Measurements from ENCODE around the gene B9D2.

The B9D2 gene

GRCh38 chr19:41352609-41353465 lies 11.1 kb downstream of the B9D2 start:
- H2BK5ac ChIP-seq (ENCODE audit: low read depth, low read length, poor library complexity, severe bottlenecking), result peak overlapping the region; percentile 33

GRCh38 chr19:41352279-41352608 lies 11.7 kb downstream of the B9D2 start:
- Histone ChIP-seq H3K4me1 (ENCODE audit: control insufficient read depth, insufficient read depth, low read depth, low read length) (peaks cover 14% of the 10 kb centered on the region), H3K4me2 (ENCODE audit: low read length, poor library complexity, severe bottlenecking) (peak overlapping the region; percentile 98)
- peak; percentile 16 for DNase-seq

More at GRCh38 chr19:41352609-41353465, 11.1 kb downstream of the B9D2 start:
- Histone ChIP-seq H2AK5ac (ENCODE audit: low read length, severe bottlenecking) (no peak overlapping the region), H3K4me1 (ENCODE audit: control insufficient read depth, insufficient read depth, low read depth, low read length) (peaks cover 14% of the 10 kb centered on the region), H2BK15ac (ENCODE audit: low read depth, poor library complexity, severe bottlenecking) (peak overlapping the region; percentile 82), H3K9ac (ENCODE audit: low read length) (peak overlapping the region; percentile 90), H4K91ac (ENCODE audit: low read length) (peak overlapping the region; percentile 78), H3K79me1 (replicated peaks; ENCODE audit: low read length, poor library complexity, severe bottlenecking) (peaks cover 16% of the 10 kb centered on the region), H3K14ac (ENCODE audit: low read length in 2 of 2) (peak overlapping the region in 1 of 2 experiments; percentile 98), H3K4me2 (ENCODE audit: low read length, poor library complexity, severe bottlenecking) (peak overlapping the region; percentile 98), H3K23ac (ENCODE audit: low read length in 2 of 2) (peak overlapping the region in 1 of 2 experiments; percentile 99), H3K27ac (ENCODE audit: low read length, poor library complexity, severe bottlenecking) (no peak overlapping the region), H3K27me3 (ENCODE audit: control insufficient read depth in 1 of 2, insufficient read depth in 1 of 2, low read length in 2 of 2) (no peaks in the 10 kb centered on the region), H3K4me3 (ENCODE audit: insufficient read depth in 1 of 2, low read depth in 1 of 2, low read length in 2 of 2) (peak overlapping the region; percentile 84 to 99), H2BK120ac (ENCODE audit: low read depth, low read length) (peak overlapping the region; percentile 93), H3K18ac (ENCODE audit: low read depth in 1 of 2, low read length in 2 of 2) (peak overlapping the region; percentile 96 to 98), H4K8ac (ENCODE audit: low read length) (peak overlapping the region; percentile 87), H3K9me3 (ENCODE audit: control insufficient read depth, low read length) (no peaks in the 10 kb centered on the region), H3K4ac (ENCODE audit: low read depth in 1 of 2, low read length in 2 of 2) (peak overlapping the region; percentile 90 to 91), H3K36me3 (ENCODE audit: control insufficient read depth in 1 of 2, insufficient read depth in 2 of 2, low read depth in 1 of 2, low read length in 2 of 2) (peaks cover 4 to 14% of the 10 kb centered on the region in 2 experiments), H2AFZ (ENCODE audit: low read depth, low read length) (peak overlapping the region; percentile 0), H2BK12ac (ENCODE audit: low read length in 2 of 2) (peak overlapping the region in 1 of 2 experiments; percentile 84)
- peak; percentile 73 for DNase-seq
- under 1% methylated on average over 69 of the region's 71 CpGs for WGBS

GRCh38 chr19:41351339-41352245 lies 12.4 kb downstream of the B9D2 start:
- Histone ChIP-seq H3K18ac (ENCODE audit: low read depth in 1 of 2, low read length in 2 of 2) (peak overlapping the region; percentile 28 to 87), H3K27me3 (ENCODE audit: control insufficient read depth in 1 of 2, insufficient read depth in 1 of 2, low read length in 2 of 2) (no peaks in the 10 kb centered on the region), H3K23ac (ENCODE audit: low read length in 2 of 2) (peak overlapping the region in 1 of 2 experiments; percentile 99), H2BK5ac (ENCODE audit: low read depth, low read length, poor library complexity, severe bottlenecking) (no peak overlapping the region), H3K79me1 (replicated peaks; ENCODE audit: low read length, poor library complexity, severe bottlenecking) (peaks cover 18% of the 10 kb centered on the region), H2BK15ac (ENCODE audit: low read depth, poor library complexity, severe bottlenecking) (no peak overlapping the region), H3K4me1 (ENCODE audit: control insufficient read depth, insufficient read depth, low read depth, low read length) (peaks cover 14% of the 10 kb centered on the region), H2AK5ac (ENCODE audit: low read length, severe bottlenecking) (no peak overlapping the region), H3K4me3 (ENCODE audit: insufficient read depth in 1 of 2, low read depth in 1 of 2, low read length in 2 of 2) (peak overlapping the region; percentile 84 to 99), H3K9me3 (ENCODE audit: control insufficient read depth, low read length) (no peaks in the 10 kb centered on the region), H3K14ac (ENCODE audit: low read length in 2 of 2) (peak overlapping the region in 1 of 2 experiments; percentile 96), H3K4ac (ENCODE audit: low read depth in 1 of 2, low read length in 2 of 2) (peak overlapping the region; percentile 2 to 40), H2AFZ (ENCODE audit: low read depth, low read length) (no peak overlapping the region), H2BK12ac (ENCODE audit: low read length in 2 of 2) (peak overlapping the region in 1 of 2 experiments; percentile 73), H4K8ac (ENCODE audit: low read length) (no peak overlapping the region), H3K27ac (ENCODE audit: low read length, poor library complexity, severe bottlenecking) (peak overlapping the region; percentile 19), H2BK120ac (ENCODE audit: low read depth, low read length) (no peak overlapping the region), H3K4me2 (ENCODE audit: low read length, poor library complexity, severe bottlenecking) (peak overlapping the region; percentile 98), H3K36me3 (ENCODE audit: control insufficient read depth in 1 of 2, insufficient read depth in 2 of 2, low read depth in 1 of 2, low read length in 2 of 2) (peaks cover 11 to 17% of the 10 kb centered on the region in 2 experiments), H4K91ac (ENCODE audit: low read length) (no peak overlapping the region), H3K9ac (ENCODE audit: low read length) (peak overlapping the region; percentile 90)
- peak; percentile 75 for DNase-seq
- WGBS, result under 1% methylated on average over 54 of the region's 58 CpGs

More at GRCh38 chr19:41352279-41352608, 11.7 kb downstream of the B9D2 start:
- Histone ChIP-seq H2BK15ac (ENCODE audit: low read depth, poor library complexity, severe bottlenecking) (no peak overlapping the region), H3K79me1 (replicated peaks; ENCODE audit: low read length, poor library complexity, severe bottlenecking) (peaks cover 18% of the 10 kb centered on the region), H3K23ac (ENCODE audit: low read length in 2 of 2) (peak overlapping the region in 1 of 2 experiments; percentile 99), H3K36me3 (ENCODE audit: control insufficient read depth in 1 of 2, insufficient read depth in 2 of 2, low read depth in 1 of 2, low read length in 2 of 2) (peaks cover 7 to 15% of the 10 kb centered on the region in 2 experiments), H3K4me3 (ENCODE audit: insufficient read depth in 1 of 2, low read depth in 1 of 2, low read length in 2 of 2) (peak overlapping the region; percentile 84 to 99), H2AFZ (ENCODE audit: low read depth, low read length) (no peak overlapping the region), H3K27me3 (ENCODE audit: control insufficient read depth in 1 of 2, insufficient read depth in 1 of 2, low read length in 2 of 2) (no peaks in the 10 kb centered on the region), H2BK5ac (ENCODE audit: low read depth, low read length, poor library complexity, severe bottlenecking) (no peak overlapping the region), H3K18ac (ENCODE audit: low read depth in 1 of 2, low read length in 2 of 2) (peak overlapping the region; percentile 48 to 87), H3K27ac (ENCODE audit: low read length, poor library complexity, severe bottlenecking) (no peak overlapping the region), H3K9me3 (ENCODE audit: control insufficient read depth, low read length) (no peaks in the 10 kb centered on the region), H4K91ac (ENCODE audit: low read length) (no peak overlapping the region), H3K9ac (ENCODE audit: low read length) (peak overlapping the region; percentile 90), H3K4ac (ENCODE audit: low read depth in 1 of 2, low read length in 2 of 2) (peak overlapping the region in 1 of 2 experiments; percentile 84), H2BK12ac (ENCODE audit: low read length in 2 of 2) (peak overlapping the region in 1 of 2 experiments; percentile 83), H2AK5ac (ENCODE audit: low read length, severe bottlenecking) (no peak overlapping the region), H4K8ac (ENCODE audit: low read length) (peak overlapping the region; percentile 31), H3K14ac (ENCODE audit: low read length in 2 of 2) (peak overlapping the region in 1 of 2 experiments; percentile 82), H2BK120ac (ENCODE audit: low read depth, low read length) (peak overlapping the region; percentile 93)
- whole genome bisulfite sequencing, result 1% methylated on average over 12 of the region's 12 CpGs
